ENCODE data around the gene GPSM1. TPM values are rescaled to one million over a fixed set of nuclear protein-coding genes. Genes with fewer than 3 reads are reported as not detected.

The GPSM1 gene
- total RNA-seq, 1 experiment from 2014 or later: 26.4 TPM

- Histone ChIP-seq H3K9ac (ENCODE audit: low read length) (no peak overlapping the region), H3K79me2 (ENCODE audit: insufficient read depth, low read length) (no peaks in the 10 kb centered on the region), H3K36me3 (ENCODE audit: control insufficient read depth in 1 of 2, insufficient read depth in 2 of 2, low read length in 2 of 2) (no peaks in the 10 kb centered on the region), H3K4me2 (ENCODE audit: low read length) (no peak overlapping the region), H3K9me2 (ENCODE audit: insufficient read depth) (no peaks in the 10 kb centered on the region), H3K4me1 (ENCODE audit: control insufficient read depth in 1 of 2, insufficient read depth in 2 of 2, low read length in 2 of 2) (peaks cover 13 to 17% of the 10 kb centered on the region in 2 experiments), H3K27ac (ENCODE audit: low read depth, low read length) (no peak overlapping the region; the same call in 1 of the 2 replicates), H3K27me3 (ENCODE audit: insufficient read depth, low read length) (no peaks in the 10 kb centered on the region), H4K20me1 (ENCODE audit: insufficient read depth) (no peaks in the 10 kb centered on the region), H3K9me3 (ENCODE audit: control insufficient read depth in 1 of 2, insufficient read depth in 1 of 2, low read depth in 1 of 2, low read length in 2 of 2) (peaks cover 0 to 5% of the 10 kb centered on the region in 2 experiments; a peak in 1 of 4 replicates), H2AFZ (ENCODE audit: low read depth, low read length, poor library complexity, severe bottlenecking) (no peak overlapping the region), H3K4me3 (replicated peaks in 1 of 2; ENCODE audit: low read depth in 1 of 2, low read length in 2 of 2) (no peak overlapping the region)
- TF ChIP-seq CEBPB (IDR thresholded peaks at IDR 0.05; ENCODE audit: low read depth) (no peak), ZBTB33 (IDR thresholded peaks at IDR 0.05; ENCODE audit: extremely low read depth, insufficient replicate concordance, low read length) (no peak), POLR2AphosphoS5 (IDR thresholded peaks at IDR 0.05; ENCODE audit: low read depth, low read length) (no peak), YY1 (IDR thresholded peaks at IDR 0.05; ENCODE audit: extremely low read depth, insufficient replicate concordance, low read depth, low read length) (no peak), RAD21 (IDR thresholded peaks at IDR 0.05; ENCODE audit: low read depth) (no peak), CBX3 (IDR thresholded peaks at IDR 0.05; ENCODE audit: low read depth) (no peak), ZFX (IDR thresholded peaks at IDR 0.05) (no peak), SRF (IDR thresholded peaks at IDR 0.05; ENCODE audit: low read depth) (no peak), EGR1 (IDR thresholded peaks at IDR 0.05; ENCODE audit: low read depth) (no peak), REST (IDR thresholded peaks at IDR 0.05; ENCODE audit: low read depth) (no peak), EZH2 (IDR thresholded peaks at IDR 0.05) (no peak), MAX (IDR thresholded peaks at IDR 0.05) (no peak), TCF7L2 (IDR thresholded peaks at IDR 0.05; ENCODE audit: borderline replicate concordance, extremely low read depth, insufficient read depth, insufficient read length) (no peak), POLR2A (IDR thresholded peaks at IDR 0.05; ENCODE audit: borderline replicate concordance, extremely low read depth, insufficient read depth, insufficient read length) (no peak), FOSL1 (IDR thresholded peaks at IDR 0.05; ENCODE audit: low read depth) (no peak), ATF3 (IDR thresholded peaks at IDR 0.05) (no peak), CTCF (IDR thresholded peaks at IDR 0.05 in 2 of 3, conservative IDR thresholded peaks at IDR 0.05 in 1 of 3; ENCODE audit: borderline replicate concordance in 1 of 3, insufficient read depth in 1 of 3, low read depth in 2 of 3, low read length in 2 of 3) (no peak), ZNF274 (IDR thresholded peaks at IDR 0.05; ENCODE audit: low read depth, low read length) (no peak), EZH2phosphoT487 (IDR thresholded peaks at IDR 0.05; ENCODE audit: borderline replicate concordance) (no peak)
- ChIA-PET CTCF (no interaction called here), RAD21 (ENCODE audit: low non-redundant PET in 1 of 2, low total read pairs in 2 of 2, uncharacterized antibody in 2 of 2, unreplicated experiment in 2 of 2) (no interaction called here), POLR2A (no interaction called here)
- BruUV-seq (replicated peaks): TSS peak; percentile 20
- intact Hi-C loops (cut with micrococcal nuclease): no loop called here
- ATAC-seq (no peak), DNase-seq (ENCODE audit: low read depth, low spot score) (no peak)
These were observed 20.1 kb upstream of the GPSM1 start for GRCh38 chr9:136307215-136307750.

All from HCT116 (cell line).